Esophagus (tissue), 2 donors: ENCODE measurements around the gene TMEM179. TPM values are rescaled to one million over a fixed set of nuclear protein-coding genes. Genes with fewer than 3 reads are reported as not detected.

ENCODE experiments used
- H3K27ac ChIP-seq, 2 donors: one replicate each; pipeline ENCODE4 v1.5.1; 2013; ENCODE audit warnings: low read depth in 2 of 2, mild to moderate bottlenecking in 2 of 2, inconsistent platforms in 1 of 2, low read length in 1 of 2, moderate library complexity in 1 of 2
- H3K27me3 ChIP-seq, 2 donors: one replicate each; pipeline ENCODE4 v1.6.1; 2013; ENCODE audit warnings: low read length in 2 of 2, control low read depth in 1 of 2, mild to moderate bottlenecking in 1 of 2; ENCODE audit not compliant: insufficient read depth in 2 of 2, control insufficient read depth in 1 of 2
- H3K36me3 ChIP-seq, 2 donors: one replicate each; pipeline ENCODE4 v1.6.1; 2013; ENCODE audit warnings: low read length in 1 of 2; ENCODE audit not compliant: control insufficient read depth in 2 of 2, insufficient read depth in 2 of 2
- H3K4me1 ChIP-seq, 2 donors: one replicate each; pipeline ENCODE4 v1.6.1; 2013; ENCODE audit warnings: low read length in 1 of 2; ENCODE audit not compliant: control insufficient read depth in 2 of 2, insufficient read depth in 2 of 2
- H3K4me3 ChIP-seq, 2 donors: one replicate each; pipeline ENCODE4 v1.5.1; 2013; ENCODE audit warnings: low read length in 2 of 2, mild to moderate bottlenecking in 2 of 2, low read depth in 1 of 2, moderate library complexity in 1 of 2
- H3K9me3 ChIP-seq, 2 donors: one replicate each; pipeline ENCODE4 v1.6.1; 2013; ENCODE audit warnings: mild to moderate bottlenecking in 2 of 2, low read depth in 1 of 2, low read length in 1 of 2, moderate library complexity in 1 of 2; ENCODE audit not compliant: control insufficient read depth in 2 of 2, insufficient read depth in 1 of 2
- WGBS, 2 donors: extraction: QIAGEN DNeasy Blood & Tissue Kit; methylation state at CpG; one replicate each; pipeline ENCODE4 v1.1.7; 2013; 5-methylcytosine and 5-hydroxymethylcytosine counted together
- polyA plus RNA-seq, 2 donors: library from polyadenylated mRNA; stranded (reverse); fragments of 200-250 nt; gene quantifications; one replicate each; pipeline ENCODE4 v1.2.3, GENCODE V29; 2013
- donor health status: healthy with polysubstance abuse.
- donor health status: Bipolar disorder and iron deficiency.

TMEM179 gene
- polyA plus RNA-seq, 2 donors = 0.02 to 0.06 TPM

- no peaks in the 10 kb centered on the region for H3K27me3 ChIP-seq
- no peaks in the 10 kb centered on the region for H3K36me3 ChIP-seq
- WGBS, 2 donors = 67 to 80% methylated on average over 21 of the region's 21 CpGs
Observed at GRCh38 chr14:104559804-104560585, 44.6 kb downstream of the TMEM179 start.

GRCh38 chr14:104559028-104559803, 45.4 kb downstream of the TMEM179 start:
- peaks cover 0 to 2% of the 10 kb centered on the region in 2 donors for H3K4me1 ChIP-seq
- 78 to 80% methylated on average over 15 of the region's 15 CpGs for WGBS, 2 donors
- no peak overlapping the region for H3K4me3 ChIP-seq
- no peak overlapping the region for H3K27ac ChIP-seq
- no peaks in the 10 kb centered on the region for H3K9me3 ChIP-seq
- no peaks in the 10 kb centered on the region for H3K36me3 ChIP-seq
- no peaks in the 10 kb centered on the region for H3K27me3 ChIP-seq

More at GRCh38 chr14:104559804-104560585, 44.6 kb downstream of the TMEM179 start:
- H3K4me1 ChIP-seq = peaks cover 0 to 2% of the 10 kb centered on the region in 2 donors
- no peaks in the 10 kb centered on the region for H3K9me3 ChIP-seq
- H3K27ac ChIP-seq = no peak overlapping the region
- no peak overlapping the region for H3K4me3 ChIP-seq

GRCh38 chr14:104558231-104559027, 46.1 kb downstream of the TMEM179 start:
- Histone ChIP-seq H3K27ac (no peak overlapping the region), H3K9me3 (no peaks in the 10 kb centered on the region), H3K4me3 (no peak overlapping the region), H3K4me1 (peaks cover 0 to 2% of the 10 kb centered on the region in 2 donors), H3K27me3 (no peaks in the 10 kb centered on the region), H3K36me3 (no peaks in the 10 kb centered on the region)
- WGBS, 2 donors = 86 to 87% methylated on average over 16 of the region's 16 CpGs

GRCh38 chr14:104557766-104558165, 46.8 kb downstream of the TMEM179 start:
- no peaks in the 10 kb centered on the region for H3K9me3 ChIP-seq
- H3K4me3 ChIP-seq = no peak overlapping the region
- no peak overlapping the region for H3K27ac ChIP-seq
- no peaks in the 10 kb centered on the region for H3K36me3 ChIP-seq
- H3K4me1 ChIP-seq = peaks cover 0 to 2% of the 10 kb centered on the region in 2 donors
- WGBS, 2 donors = 91 to 92% methylated on average over 1 of the region's 1 CpG
- no peaks in the 10 kb centered on the region for H3K27me3 ChIP-seq

GRCh38 chr14:104557086-104557485, 47.5 kb downstream of the TMEM179 start:
- 80 to 87% methylated on average over 5 of the region's 5 CpGs for WGBS, 2 donors
- H3K4me3 ChIP-seq = no peak overlapping the region
- H3K36me3 ChIP-seq = no peaks in the 10 kb centered on the region
- no peaks in the 10 kb centered on the region for H3K27me3 ChIP-seq
- H3K9me3 ChIP-seq = no peaks in the 10 kb centered on the region
- no peak overlapping the region for H3K27ac ChIP-seq
- H3K4me1 ChIP-seq = peaks cover 0 to 2% of the 10 kb centered on the region in 2 donors

GRCh38 chr14:104556256-104557021, 48.1 kb downstream of the TMEM179 start:
- 59 to 61% methylated on average over 13 of the region's 13 CpGs for WGBS, 2 donors
- H3K27me3 ChIP-seq = no peaks in the 10 kb centered on the region
- no peaks in the 10 kb centered on the region for H3K36me3 ChIP-seq
- H3K9me3 ChIP-seq = no peaks in the 10 kb centered on the region
- no peak overlapping the region for H3K27ac ChIP-seq
- H3K4me3 ChIP-seq = no peak overlapping the region
- H3K4me1 ChIP-seq = peaks cover 0 to 2% of the 10 kb centered on the region in 2 donors

GRCh38 chr14:104555430-104556255, 48.9 kb downstream of the TMEM179 start:
- no peaks in the 10 kb centered on the region for H3K27me3 ChIP-seq

GRCh38 chr14:104554608-104555429, 49.8 kb downstream of the TMEM179 start:
- Histone ChIP-seq H3K9me3 (peaks cover 2 to 3% of the 10 kb centered on the region in 2 donors), H3K36me3 (no peaks in the 10 kb centered on the region), H3K4me1 (no peaks in the 10 kb centered on the region), H3K27me3 (no peaks in the 10 kb centered on the region), H3K4me3 (no peak overlapping the region), H3K27ac (no peak overlapping the region)
- WGBS, 2 donors = 57 to 60% methylated on average over 26 of the region's 26 CpGs

More at GRCh38 chr14:104555430-104556255, 48.9 kb downstream of the TMEM179 start:
- Histone ChIP-seq H3K36me3 (no peaks in the 10 kb centered on the region), H3K27ac (no peak overlapping the region), H3K9me3 (no peaks in the 10 kb centered on the region), H3K4me1 (peaks cover 0 to 2% of the 10 kb centered on the region in 2 donors), H3K4me3 (no peak overlapping the region)
- WGBS, 2 donors = 86 to 88% methylated on average over 11 of the region's 11 CpGs
